ENCODE measurements around the gene PHF13.

The PHF13 gene

GRCh38 chr1:6667139-6667538 lies 53.6 kb downstream of the PHF13 start:
- no peak for DNase-seq

GRCh38 chr1:6668503-6668902 lies 55.0 kb downstream of the PHF13 start:
- no peak for DNase-seq

- DNase-seq: no peak
Measured at GRCh38 chr1:6672558-6672957, 59.0 kb downstream of the PHF13 start.
